ENCODE data around the gene PRKAB1. TPM values are rescaled to one million over a fixed set of nuclear protein-coding genes. Genes with fewer than 3 reads are reported as not detected.

The PRKAB1 gene
- total RNA-seq, 1 donor from 2014 or later: 16.8 TPM

DNA sequence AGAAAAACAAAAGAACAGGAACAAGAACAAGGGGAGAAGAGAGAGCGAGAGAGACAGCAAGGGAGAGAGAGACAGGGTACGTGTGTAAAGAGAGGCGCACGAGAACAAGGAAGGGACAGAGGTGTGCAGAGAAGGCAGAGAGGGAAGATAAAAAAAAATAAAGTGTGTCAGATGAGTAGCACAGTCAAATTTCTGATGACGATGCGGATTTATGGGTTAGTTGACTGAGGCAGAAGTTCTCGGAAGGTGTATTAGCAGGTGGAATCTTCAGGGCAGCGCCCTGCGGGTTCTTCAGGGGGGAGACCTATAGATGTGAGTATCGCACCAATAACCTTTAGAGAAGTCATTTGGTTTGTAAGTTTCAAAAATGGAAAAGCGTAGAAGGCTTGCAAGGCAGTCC, 44.8 kb downstream of the PRKAB1 start:
- no peak for DNase-seq

DNA sequence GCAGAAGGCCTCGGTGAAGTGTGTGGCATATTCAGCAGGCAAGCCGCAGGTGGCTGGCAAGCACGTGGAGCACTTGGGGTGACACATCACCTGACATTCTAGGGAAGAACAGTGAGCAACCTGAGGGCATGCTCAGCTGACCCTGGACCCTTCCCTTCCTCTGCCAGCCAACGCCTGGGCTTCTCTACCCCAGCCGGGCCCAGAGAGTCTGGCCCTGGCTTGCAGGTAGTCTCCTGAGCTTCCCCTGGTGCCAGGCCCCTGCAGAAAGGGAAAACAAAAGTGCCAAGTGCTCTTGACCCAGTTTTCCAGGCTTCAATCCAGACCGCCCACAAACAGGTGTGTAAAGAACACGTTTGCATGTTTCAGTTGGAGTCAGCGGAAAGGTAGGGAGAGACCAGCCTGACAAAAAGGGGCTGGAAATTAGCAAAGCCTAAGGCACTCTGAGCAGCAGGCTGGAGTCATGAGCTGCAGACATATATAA, 45.7 kb downstream of the PRKAB1 start:
- DNase-seq: no peak

DNA sequence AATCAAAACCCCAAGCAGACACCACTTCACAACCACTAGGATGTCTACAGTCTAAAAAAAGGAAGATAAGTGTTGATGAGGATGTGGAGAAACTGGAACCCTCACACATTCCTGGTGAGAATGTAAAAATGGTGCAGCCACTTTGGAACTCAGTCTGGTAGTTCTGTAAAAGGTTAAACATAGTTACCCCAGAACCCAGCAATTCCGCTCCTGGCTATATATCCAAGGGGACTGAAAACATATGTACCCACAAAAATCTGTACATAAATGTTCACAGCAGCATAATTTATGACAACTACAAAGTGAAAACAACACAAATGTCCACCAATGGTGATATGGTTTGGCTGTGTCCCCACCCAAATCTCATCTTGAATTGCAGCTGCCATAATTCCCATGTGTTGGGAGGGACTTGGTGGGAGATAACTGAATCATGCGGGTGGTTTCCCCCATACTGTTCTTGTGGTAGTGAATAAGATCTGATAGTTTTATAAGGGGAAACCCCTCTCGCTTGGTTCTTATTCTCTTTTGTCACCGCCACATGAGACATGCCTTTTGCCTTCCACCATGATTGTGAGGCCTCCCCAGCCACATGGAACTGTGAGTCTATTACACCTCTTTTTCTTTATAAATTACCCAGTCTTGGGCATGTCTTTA, 46.8 kb downstream of the PRKAB1 start:
- no peak for DNase-seq

DNA sequence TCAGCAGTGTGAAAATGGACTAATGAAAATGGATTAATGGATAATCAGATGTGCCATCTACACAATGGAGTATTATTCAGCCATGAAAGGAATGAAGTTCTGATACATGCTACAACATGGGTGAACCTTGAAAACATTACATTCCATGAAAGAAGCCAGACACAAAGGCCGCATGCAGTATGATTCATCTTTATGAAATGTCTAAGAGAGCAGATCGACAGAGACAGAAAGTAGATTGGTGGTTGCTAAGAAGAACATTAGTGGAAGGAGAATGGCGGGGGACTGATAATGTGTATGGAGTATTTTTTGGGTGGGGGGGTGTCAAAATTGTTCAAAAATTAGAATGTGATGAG, 47.3 kb downstream of the PRKAB1 start:
- no peak for DNase-seq

DNA sequence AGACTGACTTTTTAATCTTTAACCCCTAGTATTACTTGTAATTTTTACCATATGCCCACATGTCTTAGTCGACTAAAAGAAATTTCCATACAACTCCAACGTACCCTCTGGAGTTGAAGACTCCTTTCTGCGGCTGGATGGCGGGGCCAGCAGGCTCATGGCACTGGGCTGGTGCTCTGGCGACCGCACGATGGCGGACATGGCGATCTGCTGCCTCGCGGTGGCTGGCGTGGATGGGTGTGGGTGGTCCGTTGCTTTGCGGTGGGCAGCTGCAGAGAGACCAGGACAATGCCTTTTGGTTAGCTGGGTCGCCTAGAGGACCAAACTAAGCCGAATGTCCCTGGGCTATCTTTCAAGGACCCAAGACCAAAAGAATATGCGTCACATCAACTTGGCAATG, 50.2 kb downstream of the PRKAB1 start:
- no peak for DNase-seq

DNA sequence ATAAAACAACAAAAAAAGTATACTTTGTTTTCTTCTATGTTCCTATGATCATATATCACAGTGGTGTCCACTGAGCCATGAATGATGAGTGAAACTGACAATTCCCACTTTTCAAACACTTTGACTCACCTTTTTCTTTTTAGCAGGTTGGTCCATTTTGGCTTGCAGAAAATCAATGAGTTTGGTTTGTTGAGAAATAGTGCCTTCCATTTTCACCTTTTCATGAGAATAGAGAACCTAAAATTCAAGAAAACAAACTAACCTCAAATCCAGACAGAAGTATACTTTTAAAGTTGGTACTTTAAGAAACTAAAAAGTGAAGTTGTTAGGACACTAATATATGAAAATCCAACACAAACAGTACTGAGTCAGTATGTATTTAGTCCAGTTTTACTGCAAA, 52.4 kb downstream of the PRKAB1 start:
- no peak for DNase-seq

DNA sequence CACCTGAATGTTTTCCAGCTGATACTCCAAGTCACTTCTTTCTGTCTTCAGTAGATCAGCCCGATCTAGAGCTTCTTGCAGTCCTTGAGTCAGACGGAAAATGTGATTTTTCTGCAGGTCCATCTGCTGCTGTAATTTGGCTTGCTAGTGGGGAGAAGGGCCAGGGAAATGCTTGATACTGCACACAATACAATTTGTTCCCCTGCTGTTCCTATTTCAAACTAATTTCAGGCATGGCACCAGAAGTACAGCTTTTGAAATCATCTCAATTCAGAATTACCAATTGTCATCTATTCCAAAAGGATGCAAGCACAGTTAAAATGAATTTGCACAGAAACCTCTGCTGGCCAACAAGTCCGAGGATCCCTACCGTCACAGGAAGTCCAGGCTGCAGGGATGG, 53.4 kb downstream of the PRKAB1 start:
- no peak for DNase-seq

DNA sequence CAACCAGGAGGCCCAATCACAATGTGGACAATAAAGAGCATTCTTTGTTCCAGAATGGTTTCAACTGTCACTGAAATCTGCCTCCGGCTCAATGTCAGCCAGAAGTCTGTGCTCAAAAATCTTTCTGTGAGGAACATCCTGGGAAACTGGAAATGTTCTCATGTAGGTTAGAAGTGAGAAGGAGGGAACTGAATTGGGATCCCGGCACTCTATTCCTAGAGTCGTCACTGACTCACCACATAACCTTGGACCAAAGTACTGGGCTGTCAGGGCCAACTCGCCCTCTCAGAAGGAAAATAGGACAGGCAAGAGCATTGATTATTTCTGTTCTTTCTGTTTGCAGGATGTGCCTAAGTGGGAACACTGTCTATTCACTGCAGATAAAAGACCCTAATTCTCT, 57.6 kb downstream of the PRKAB1 start:
- DNase-seq: peak; percentile 32

- DNase-seq: peak; percentile 52
These were observed 59.9 kb downstream of the PRKAB1 start for GRCh38 chr12:119727600-119728443.

- DNase-seq: no peak
These were observed 60.5 kb downstream of the PRKAB1 start for GRCh38 chr12:119728444-119728745.

DNA sequence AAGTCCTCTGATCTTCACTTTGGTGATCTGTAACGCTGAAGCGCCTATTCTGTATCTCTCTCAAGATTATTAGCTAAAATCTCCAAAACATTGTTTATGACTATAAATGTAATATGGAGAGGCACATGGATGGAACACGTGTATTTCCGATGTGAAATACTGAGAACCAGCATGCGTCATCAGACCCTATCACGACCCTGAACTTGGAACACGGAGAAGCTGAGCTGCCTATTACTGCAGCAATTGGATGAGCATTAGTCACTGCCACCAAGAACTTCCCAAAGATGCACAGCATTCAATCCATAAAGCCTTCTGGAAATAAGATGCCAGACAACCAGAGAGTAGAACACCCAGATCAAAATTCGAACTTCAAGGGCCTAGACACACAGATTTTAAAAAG, 61.9 kb downstream of the PRKAB1 start:
- no peak for DNase-seq

- DNase-seq: no peak
These were observed 62.4 kb downstream of the PRKAB1 start for GRCh38 chr12:119730381-119730780.

Small RNA genes lying within 50 kb of the gene (small RNA-seq; reads per million reads assigned to genes)
- not detected for gene RN7SKP197

Other genes starting within 250 kb of the PRKAB1 start
- gene TMEM233, start 74.4 kb upstream of the PRKAB1 start, total RNA-seq: not detected
- gene CIT, start 209.2 kb downstream of the PRKAB1 start, total RNA-seq: 13.3 TPM